ENCODE data around the gene C2orf66.

- TF ChIP-seq EZH2 (IDR thresholded peaks at IDR 0.05): no peak
- no peak for TF ChIP-seq POLR2AphosphoS5 (IDR thresholded peaks at IDR 0.05; ENCODE audit: borderline replicate concordance, low read depth, low read length)
- TF ChIP-seq FOXP2 (optimal IDR thresholded peaks at IDR 0.05; ENCODE audit: control extremely low read depth, extremely low read length, insufficient read depth): no peak
These were observed 21.5 kb upstream of the C2orf66 start for GRCh38 chr2:196830701-196831100.
